Ovary (tissue), 3 donors: ENCODE measurements around the gene INIP.

Source experiments
- CTCF ChIP-seq, 3 donors: fragments of 450-650 bp in 2 of 3; fragments of 200-600 bp in 1 of 3; IDR thresholded peaks; one replicate each; pipeline versions ENCODE4 v1.5.1 to v1.8.0; 2016 to 2022; ENCODE audit warnings: antibody characterized with exemption in 3 of 3, mild to moderate bottlenecking in 1 of 3
- POLR2A ChIP-seq: fragments of 450-650 bp; IDR thresholded peaks from one replicate; pipeline ENCODE4 v1.6.1; 2017; ENCODE audit warnings: antibody characterized with exemption, mild to moderate bottlenecking, moderate library complexity
- donor health status: DM: no; HTN: no; CAD: no.

GRCh38 chr9:112640311-112640710 lies 77.6 kb downstream of the INIP start:
- TF ChIP-seq CTCF (IDR thresholded peaks at IDR 0.05): no peak
- no peak for TF ChIP-seq POLR2A
